Panc1 (cell line): ENCODE measurements around the gene KIF26A. TPM values are rescaled to one million over a fixed set of nuclear protein-coding genes. Genes with fewer than 3 reads are reported as not detected.

Experiments used
- ATAC-seq: fragments of 200-7000 bp; cut with Tn5 transposase; 2 replicates; pipeline ENCODE4 v1.9.1; 2020; ENCODE audit warnings: mild to moderate bottlenecking, moderate library complexity
- BruUV-seq: library from RNA; stranded (reverse); fragments of 400-500 nt; replicated peaks from 2 replicates; lab custom pipeline; 2021; lab: Mats Ljungman, UMichigan
- CTCF ChIA-PET: fragments of 300-600 bp; sonication (Branson Sonifier 250); formaldehyde crosslinking; loops from one replicate; lab custom pipeline; 2022; ENCODE audit warnings: antibody characterized with exemption; lab: Charles Lee
- POLR2A ChIA-PET: fragments of 300-600 bp; sonication (Branson Sonifier 250); formaldehyde crosslinking; loops from one replicate; lab custom pipeline; 2022; ENCODE audit warnings: antibody characterized with exemption; lab: Charles Lee
- DNase-seq: peaks from one replicate; pipeline ENCODE4 v3.0.0-alpha.2; 2010; ENCODE audit warnings: low read depth, low spot score
- H3K27ac ChIP-seq: 2 replicates; pipeline ENCODE4 v1.5.1; 2011; ENCODE audit warnings: mild to moderate bottlenecking, low read length, inconsistent platforms
- H3K27me3 ChIP-seq: fragments of 200-500 bp; sonication (Bioruptor generic); 2 replicates; pipeline ENCODE4 v1.6.0; 2014; ENCODE audit warnings: low read length, inconsistent platforms; ENCODE audit not compliant: control insufficient read depth, insufficient read depth
- H3K36me3 ChIP-seq: fragments of 200-500 bp; sonication (Bioruptor generic); 2 replicates; pipeline ENCODE4 v1.5.1; 2014; ENCODE audit warnings: inconsistent platforms, mild to moderate bottlenecking, low read length, moderate library complexity; ENCODE audit not compliant: control insufficient read depth, insufficient read depth
- H3K4me1 ChIP-seq: 2 replicates; pipeline ENCODE4 v1.5.1; 2011; ENCODE audit warnings: inconsistent platforms, mild to moderate bottlenecking, low read length, moderate library complexity; ENCODE audit not compliant: control insufficient read depth, insufficient read depth
- H3K4me3 ChIP-seq, 2 experiments: 2 replicates each; pipeline ENCODE4 v1.5.1; 2011 to 2012; ENCODE audit warnings: low read depth in 2 of 2, low read length in 2 of 2, mild to moderate bottlenecking in 2 of 2, inconsistent platforms in 1 of 2, moderate library complexity in 1 of 2
- H3K9me3 ChIP-seq: fragments of 200-500 bp; sonication (Bioruptor generic); 2 replicates; pipeline ENCODE4 v1.5.1; 2014; ENCODE audit warnings: low read depth, mild to moderate bottlenecking, inconsistent platforms, low read length, moderate library complexity; ENCODE audit not compliant: control insufficient read depth, insufficient read depth
- POLR2AphosphoS5 ChIP-seq: IDR thresholded peaks from 2 replicates; pipeline ENCODE4 v1.6.1; 2012; ENCODE audit warnings: mild to moderate bottlenecking, low read depth, low read length, moderate library complexity
- REST ChIP-seq, 2 experiments: IDR thresholded peaks; 2 replicates each; pipeline ENCODE4 v1.6.1; 2011 to 2012; ENCODE audit warnings: low read depth in 2 of 2, control low read depth in 1 of 2, low read length in 1 of 2, mild to moderate bottlenecking in 1 of 2, moderate library complexity in 1 of 2; ENCODE audit not compliant: insufficient read depth in 1 of 2
- SIN3A ChIP-seq: IDR thresholded peaks from 2 replicates; pipeline ENCODE4 v1.6.1; 2012; ENCODE audit warnings: low read depth, mild to moderate bottlenecking, low read length, moderate library complexity, borderline replicate concordance; ENCODE audit not compliant: insufficient read depth
- TCF7L2 ChIP-seq: IDR thresholded peaks from 2 replicates; pipeline ENCODE4 v1.6.1; 2011; ENCODE audit warnings: mild to moderate bottlenecking, low read depth, low read length, inconsistent platforms
- in situ Hi-C: cut with HindIII; loops from 2 replicates; pipeline ENCODE4 v1.10.0; 2016; ENCODE audit warnings: low sequenced_read_pairs, low pct_unique_long_range_greater_than_20kb
- intact Hi-C: fragments of 100-400 bp; cut with micrococcal nuclease; formaldehyde crosslinking; loops from one replicate; pipeline ENCODE4 v1.10.0; 2022; ENCODE audit not compliant: unreplicated experiment
- total RNA-seq: library from RNA; stranded (reverse); gene quantifications from one replicate; pipeline ENCODE4 v1.2.1, GENCODE V29; 2021; ENCODE audit not compliant: unreplicated experiment
- TF ChIP-seq, protein P1 (sequence below): fragments of 450-650 bp; IDR thresholded peaks from 2 replicates; pipeline ENCODE4 v1.5.1; 2017; ENCODE audit warnings: mild to moderate bottlenecking

Gene KIF26A
- total RNA-seq, 1 experiment from 2014 or later: 4.4 TPM

GRCh38 chr14:104095426-104096310, 42.7 kb upstream of the KIF26A start:
- intact Hi-C loops (no loop called here), in situ Hi-C loops (no loop called here)
- no peaks in the 10 kb centered on the region; the same call in 1 of the 2 replicates for H3K4me1 ChIP-seq
- ChIA-PET POLR2A (no interaction called here), CTCF (no interaction called here)
- no peaks in the 10 kb centered on the region for H3K36me3 ChIP-seq
- BruUV-seq: no TSS peak
- H3K27ac ChIP-seq: no peak overlapping the region
- H3K27me3 ChIP-seq: no peaks in the 10 kb centered on the region
- H3K9me3 ChIP-seq: no peaks in the 10 kb centered on the region
- DNase-seq: no peak
- no peak for TF ChIP-seq TCF7L2
- TF ChIP-seq, protein P1, sequence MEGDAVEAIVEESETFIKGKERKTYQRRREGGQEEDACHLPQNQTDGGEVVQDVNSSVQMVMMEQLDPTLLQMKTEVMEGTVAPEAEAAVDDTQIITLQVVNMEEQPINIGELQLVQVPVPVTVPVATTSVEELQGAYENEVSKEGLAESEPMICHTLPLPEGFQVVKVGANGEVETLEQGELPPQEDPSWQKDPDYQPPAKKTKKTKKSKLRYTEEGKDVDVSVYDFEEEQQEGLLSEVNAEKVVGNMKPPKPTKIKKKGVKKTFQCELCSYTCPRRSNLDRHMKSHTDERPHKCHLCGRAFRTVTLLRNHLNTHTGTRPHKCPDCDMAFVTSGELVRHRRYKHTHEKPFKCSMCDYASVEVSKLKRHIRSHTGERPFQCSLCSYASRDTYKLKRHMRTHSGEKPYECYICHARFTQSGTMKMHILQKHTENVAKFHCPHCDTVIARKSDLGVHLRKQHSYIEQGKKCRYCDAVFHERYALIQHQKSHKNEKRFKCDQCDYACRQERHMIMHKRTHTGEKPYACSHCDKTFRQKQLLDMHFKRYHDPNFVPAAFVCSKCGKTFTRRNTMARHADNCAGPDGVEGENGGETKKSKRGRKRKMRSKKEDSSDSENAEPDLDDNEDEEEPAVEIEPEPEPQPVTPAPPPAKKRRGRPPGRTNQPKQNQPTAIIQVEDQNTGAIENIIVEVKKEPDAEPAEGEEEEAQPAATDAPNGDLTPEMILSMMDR: no peak
- TF ChIP-seq POLR2AphosphoS5: no peak
- TF ChIP-seq SIN3A: no peak
- no peak for TF ChIP-seq REST (IDR thresholded peaks at IDR 0.05; ENCODE audit: insufficient read depth in 1 of 2, low read depth in 2 of 2, low read length in 1 of 2)
- no peak overlapping the region for H3K4me3 ChIP-seq
- ATAC-seq: no peak

DNA sequence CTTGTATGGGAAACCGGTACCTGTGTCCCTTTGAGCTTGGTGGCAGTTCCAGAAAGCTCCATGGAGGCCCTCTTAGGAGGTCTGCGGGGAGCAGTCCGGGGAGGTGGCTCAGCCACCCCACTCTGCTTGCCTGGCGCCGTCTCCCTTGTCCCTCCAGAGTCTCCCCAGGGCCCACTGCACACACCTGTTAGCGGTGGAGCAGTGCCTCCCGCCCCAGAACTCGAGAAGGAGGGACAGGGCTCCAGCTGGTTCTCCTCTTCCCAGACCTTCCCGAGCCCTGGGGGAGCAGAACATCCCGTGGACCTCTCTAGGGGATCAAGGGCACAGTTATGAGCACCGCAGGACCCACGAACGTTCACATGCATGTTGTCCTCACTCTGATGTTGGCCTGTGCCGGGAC, 42.1 kb upstream of the KIF26A start:
- TF ChIP-seq, protein P1: no peak
- TF ChIP-seq SIN3A (no peak), POLR2AphosphoS5 (no peak), REST (IDR thresholded peaks at IDR 0.05; ENCODE audit: insufficient read depth in 1 of 2, low read depth in 2 of 2, low read length in 1 of 2) (no peak), TCF7L2 (no peak)
- no TSS peak for BruUV-seq
- in situ Hi-C loops (no loop called here), intact Hi-C loops (no loop called here)
- DNase-seq: no peak
- H3K27ac ChIP-seq: no peak overlapping the region
- H3K36me3 ChIP-seq: no peaks in the 10 kb centered on the region
- H3K4me1 ChIP-seq: no peaks in the 10 kb centered on the region; the same call in 1 of the 2 replicates
- H3K9me3 ChIP-seq: no peaks in the 10 kb centered on the region
- no peak for ATAC-seq
- no peaks in the 10 kb centered on the region for H3K27me3 ChIP-seq
- POLR2A ChIA-PET: no interaction called here
- CTCF ChIA-PET: no interaction called here
- H3K4me3 ChIP-seq: no peak overlapping the region
